Urothelium cell line (cell line): ENCODE data around the gene CASZ1.

Source experiments
- DNase-seq: peaks from one replicate; pipeline ENCODE4 v3.0.0; 2011; ENCODE audit warnings: low spot score, mixed read lengths
- FAIRE-seq: peaks from 2 replicates; lab custom pipeline; 2011; peaks lifted over from hg19 to GRCh38; lab: Jason Lieb, UNC

Gene CASZ1

GRCh38 chr1:10825592-10825991, 29.1 kb upstream of the CASZ1 start:
- FAIRE-seq (no peak), DNase-seq (no peak)

- peak; percentile 42 for FAIRE-seq
- DNase-seq = peak; percentile 93
Observed at GRCh38 chr1:10824821-10825540, 28.5 kb upstream of the CASZ1 start.

- no peak for FAIRE-seq
- DNase-seq = no peak
Observed at GRCh38 chr1:10823000-10823401, 26.6 kb upstream of the CASZ1 start.

- FAIRE-seq = no peak
Observed at GRCh38 chr1:10821388-10821787, 24.9 kb upstream of the CASZ1 start.

GRCh38 chr1:10820422-10820821, 24.0 kb upstream of the CASZ1 start:
- FAIRE-seq (no peak), DNase-seq (no peak)

More at GRCh38 chr1:10821388-10821787, 24.9 kb upstream of the CASZ1 start:
- DNase-seq = no peak

GRCh38 chr1:10819198-10819901, 22.9 kb upstream of the CASZ1 start:
- no peak for DNase-seq
- no peak for FAIRE-seq

GRCh38 chr1:10818262-10819197, 22.1 kb upstream of the CASZ1 start:
- DNase-seq = no peak
- no peak for FAIRE-seq

GRCh38 chr1:10816743-10817369, 20.4 kb upstream of the CASZ1 start:
- DNase-seq (no peak), FAIRE-seq (no peak)

GRCh38 chr1:10816233-10816632, 19.8 kb upstream of the CASZ1 start:
- DNase-seq (no peak), FAIRE-seq (no peak)

GRCh38 chr1:10815858-10816195, 19.4 kb upstream of the CASZ1 start:
- no peak for FAIRE-seq
- no peak for DNase-seq

- DNase-seq (no peak), FAIRE-seq (no peak)
Observed at GRCh38 chr1:10814976-10815857, 18.8 kb upstream of the CASZ1 start.

GRCh38 chr1:10814312-10814711, 17.9 kb upstream of the CASZ1 start:
- no peak for DNase-seq
- FAIRE-seq = no peak

- DNase-seq (no peak), FAIRE-seq (no peak)
Observed at GRCh38 chr1:10813799-10814198, 17.4 kb upstream of the CASZ1 start.

- no peak for FAIRE-seq
- DNase-seq = no peak
Observed at GRCh38 chr1:10812387-10812915, 16.0 kb upstream of the CASZ1 start.

- FAIRE-seq = no peak
- DNase-seq = no peak
Observed at GRCh38 chr1:10808441-10808840, 12.0 kb upstream of the CASZ1 start.

- DNase-seq = no peak
- FAIRE-seq = no peak
Observed at GRCh38 chr1:10806966-10807365, 10.5 kb upstream of the CASZ1 start.

GRCh38 chr1:10803971-10804820, 7.8 kb upstream of the CASZ1 start:
- DNase-seq (no peak), FAIRE-seq (no peak)

- DNase-seq (no peak), FAIRE-seq (no peak)
Observed at GRCh38 chr1:10802944-10803715, 6.7 kb upstream of the CASZ1 start.
